Stimulated activated CD8-positive, alpha-beta memory T cell treated with anti-CD3 and anti-CD28 coated beads, Interleukin-4, amount 100 ng/mL, for 1 hour (primary cell): ENCODE measurements around the gene ADGRD2.

Experiments
- DNase-seq, 2 donors: peaks; one replicate each; pipeline ENCODE4 v3.0.0-alpha.2; 2020; ENCODE audit warnings: low read depth in 2 of 2, low spot score in 1 of 2

Gene ADGRD2

DNA sequence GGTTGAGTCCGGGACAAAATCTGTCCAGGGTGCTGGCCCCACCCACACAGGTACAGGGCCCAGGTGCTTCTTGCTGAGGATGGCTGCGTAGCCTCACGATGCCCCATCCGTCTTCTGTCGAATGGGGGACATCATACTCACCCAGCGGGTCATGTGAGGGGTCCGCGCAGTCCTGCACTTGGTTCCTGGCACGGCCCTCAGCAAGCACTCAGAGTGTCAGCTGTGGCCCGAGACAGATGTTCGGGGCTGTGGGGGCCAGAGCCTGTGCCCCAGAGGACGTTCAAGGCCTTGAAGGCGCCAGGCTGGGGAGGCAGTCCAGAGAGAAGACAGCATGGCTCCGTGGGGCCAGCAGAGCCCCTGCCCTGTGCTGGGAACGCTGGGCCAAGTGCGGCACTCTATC lies 29.1 kb downstream of the ADGRD2 start:
- DNase-seq: no peak

DNA sequence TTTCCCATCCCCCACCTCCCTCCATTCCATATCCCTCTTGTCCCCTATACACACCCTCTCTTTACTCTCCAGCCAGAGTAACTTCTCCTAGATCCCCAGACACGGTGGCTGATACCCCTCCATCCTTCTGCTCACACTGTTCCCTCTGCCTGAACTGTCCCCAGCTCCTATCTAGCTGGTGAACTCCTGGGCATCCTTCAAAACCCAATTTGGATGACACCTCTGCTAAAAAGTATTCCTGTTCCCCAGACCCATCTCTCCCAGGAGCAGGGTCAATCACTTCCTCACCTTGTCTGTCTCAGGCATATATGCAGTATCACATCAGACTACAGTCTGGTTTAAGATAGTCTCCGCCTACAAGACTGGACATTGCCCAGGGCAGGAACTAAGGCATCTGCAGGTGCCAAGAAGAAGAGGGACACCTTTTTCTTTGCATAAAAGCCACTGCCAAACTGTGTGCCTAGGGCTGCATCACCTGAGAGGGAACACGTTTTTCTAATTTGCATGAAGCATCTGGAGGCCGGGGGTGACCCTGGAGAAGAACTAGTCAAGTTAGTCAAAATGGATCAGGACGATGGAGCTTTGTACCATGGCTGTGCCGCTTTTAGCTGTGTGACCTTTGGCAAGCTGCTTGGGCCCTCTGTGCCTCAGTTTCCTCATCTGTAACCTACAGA lies 29.8 kb downstream of the ADGRD2 start:
- DNase-seq: no peak

DNA sequence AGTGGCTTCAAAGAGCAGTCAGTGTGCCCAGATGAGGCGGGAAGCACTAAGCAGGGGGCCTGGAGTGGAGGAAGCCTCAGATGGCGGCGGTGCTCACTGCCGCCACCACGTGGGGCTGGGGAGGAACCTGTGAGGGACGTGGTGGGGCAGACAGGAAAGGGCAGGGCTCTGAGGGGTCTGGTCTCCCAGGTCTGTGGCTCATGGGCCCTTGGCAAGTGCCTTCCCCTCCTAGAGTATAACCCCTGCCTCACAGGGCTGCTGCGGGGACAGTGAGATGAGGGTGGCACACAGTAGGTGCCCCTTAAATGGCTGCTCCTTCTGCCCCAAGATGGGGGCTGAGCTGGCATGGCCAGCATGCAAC lies 30.4 kb downstream of the ADGRD2 start:
- DNase-seq: no peak

DNA sequence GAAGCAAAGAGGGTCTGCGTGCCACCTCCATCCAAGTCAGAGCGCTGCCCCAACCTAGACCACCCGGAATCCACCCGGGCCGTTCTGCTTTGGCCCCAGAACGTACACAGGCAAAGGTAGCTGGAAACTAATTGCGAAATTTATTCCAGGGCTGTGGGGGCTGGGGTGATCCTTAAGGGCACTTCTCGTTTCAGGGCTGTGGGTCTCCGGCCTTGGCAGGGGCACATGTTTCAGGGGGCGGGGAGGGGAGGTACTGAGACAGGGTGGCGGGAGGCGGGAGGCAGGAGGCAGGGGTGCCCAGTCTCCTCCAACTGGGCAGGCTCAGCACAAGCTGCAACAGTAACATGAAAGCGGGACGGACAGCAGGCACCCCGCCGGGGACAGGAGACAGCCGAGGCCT lies 30.9 kb downstream of the ADGRD2 start:
- no peak for DNase-seq

DNA sequence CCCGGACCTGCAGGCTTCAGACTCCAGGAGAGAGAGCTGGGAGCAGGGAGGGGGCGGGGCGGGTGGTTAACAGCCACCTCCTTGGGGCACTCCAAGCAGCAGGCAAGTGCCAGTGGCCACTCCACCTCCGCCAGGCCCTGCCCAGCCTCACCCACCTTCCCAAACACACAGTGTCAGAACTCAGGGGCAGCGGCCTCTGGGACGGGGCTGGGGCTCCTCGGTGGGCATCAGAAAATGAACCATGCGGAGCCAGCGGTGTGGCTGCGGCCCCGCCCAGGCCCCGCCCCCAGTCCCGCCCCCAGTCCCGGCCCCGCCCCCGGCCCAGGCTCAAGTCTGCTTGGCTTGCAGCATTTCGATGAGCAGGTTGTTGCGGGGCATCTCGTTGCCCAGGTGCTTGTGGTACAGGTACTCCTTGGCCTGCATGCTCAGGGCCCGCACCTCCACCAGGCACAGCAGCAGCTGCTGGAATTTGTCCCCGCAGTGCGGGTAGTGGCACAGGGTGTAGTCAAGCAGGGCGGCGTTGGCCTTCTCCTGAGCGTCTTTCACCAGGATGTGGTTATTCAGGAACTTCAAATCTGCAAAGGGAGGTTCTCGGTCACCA lies 32.3 kb downstream of the ADGRD2 start:
- no peak for DNase-seq

DNA sequence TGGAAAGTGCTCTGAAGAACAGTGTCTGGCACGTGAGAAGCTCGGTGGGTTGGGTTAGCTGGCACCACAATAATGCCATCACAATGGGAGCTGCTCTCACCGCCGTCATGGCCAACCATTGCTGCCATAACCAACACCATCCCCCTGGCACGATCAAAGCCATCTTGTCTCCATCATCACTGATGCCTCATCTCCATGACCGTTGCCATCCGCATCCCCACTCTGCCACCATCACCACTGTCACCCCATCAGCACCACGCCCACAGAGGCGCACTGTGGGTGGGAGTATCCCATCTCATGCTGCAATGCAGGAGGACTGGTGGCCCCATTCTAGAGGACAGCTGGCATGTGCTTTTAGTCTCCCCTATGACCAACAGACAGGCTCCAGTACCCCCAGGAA lies 33.2 kb downstream of the ADGRD2 start:
- DNase-seq: no peak

DNA sequence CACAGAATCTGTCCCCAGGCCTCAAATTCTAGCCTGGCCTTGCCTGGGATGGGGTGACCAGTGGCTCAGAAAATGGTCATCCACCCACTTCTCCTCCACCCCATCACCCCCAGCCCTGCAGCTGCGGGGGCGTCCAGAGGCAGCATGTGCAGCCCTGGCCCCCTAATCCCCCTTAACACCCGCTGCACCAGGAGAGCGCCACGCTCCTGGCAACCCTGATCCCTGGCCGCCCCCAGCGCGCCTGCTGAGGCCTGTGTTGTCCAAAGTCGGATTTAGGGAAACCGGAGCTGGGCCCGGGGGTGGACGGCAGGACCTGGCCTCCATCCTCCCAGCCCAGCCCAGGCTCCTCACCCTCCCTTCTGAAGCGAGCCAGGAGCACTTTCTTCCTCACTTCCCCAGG lies 35.0 kb downstream of the ADGRD2 start:
- DNase-seq: no peak

DNA sequence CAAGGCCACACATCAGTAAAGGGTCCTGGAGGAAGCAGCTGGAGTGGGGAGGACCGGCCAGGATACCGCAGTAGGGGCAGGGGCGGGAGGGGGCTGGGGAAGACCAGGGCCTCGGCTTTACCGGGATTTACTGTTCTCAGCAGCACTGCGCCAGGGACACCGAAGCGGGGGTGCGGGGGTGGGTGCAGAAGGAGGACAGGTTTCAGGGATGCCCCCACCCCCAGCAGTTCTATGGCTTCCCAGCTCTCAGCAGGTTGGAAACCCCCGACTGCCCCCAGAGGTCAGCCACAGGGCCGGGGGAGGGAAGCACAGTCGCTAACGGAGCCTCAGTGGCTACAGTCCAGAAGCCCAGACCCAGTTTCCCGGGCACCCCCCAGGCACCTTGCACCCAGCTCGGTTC lies 35.7 kb downstream of the ADGRD2 start:
- DNase-seq: no peak

DNA sequence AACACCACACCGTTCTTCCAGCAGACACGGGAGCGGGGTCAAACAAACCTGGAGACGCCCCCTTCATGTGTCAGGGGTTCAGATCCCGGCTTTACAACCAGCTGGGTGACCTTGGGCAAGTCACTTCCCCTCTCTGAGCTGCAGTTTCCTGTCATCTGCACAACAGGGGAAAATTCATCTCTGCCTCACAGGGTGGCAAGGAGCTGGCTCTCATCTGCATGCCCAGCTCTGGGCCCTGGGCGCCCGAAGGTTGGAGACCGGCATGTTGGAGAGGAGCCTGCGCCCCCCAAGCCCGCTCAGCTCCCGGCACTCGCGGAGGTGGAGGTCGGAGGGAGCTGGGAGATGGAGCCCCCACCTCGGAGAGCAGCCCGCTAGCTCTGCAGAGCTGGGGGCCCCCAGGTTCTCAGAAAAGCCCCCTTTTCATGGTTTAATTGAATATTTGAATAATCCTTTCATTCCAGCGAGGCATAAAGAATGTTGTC lies 36.6 kb downstream of the ADGRD2 start:
- DNase-seq: no peak

DNA sequence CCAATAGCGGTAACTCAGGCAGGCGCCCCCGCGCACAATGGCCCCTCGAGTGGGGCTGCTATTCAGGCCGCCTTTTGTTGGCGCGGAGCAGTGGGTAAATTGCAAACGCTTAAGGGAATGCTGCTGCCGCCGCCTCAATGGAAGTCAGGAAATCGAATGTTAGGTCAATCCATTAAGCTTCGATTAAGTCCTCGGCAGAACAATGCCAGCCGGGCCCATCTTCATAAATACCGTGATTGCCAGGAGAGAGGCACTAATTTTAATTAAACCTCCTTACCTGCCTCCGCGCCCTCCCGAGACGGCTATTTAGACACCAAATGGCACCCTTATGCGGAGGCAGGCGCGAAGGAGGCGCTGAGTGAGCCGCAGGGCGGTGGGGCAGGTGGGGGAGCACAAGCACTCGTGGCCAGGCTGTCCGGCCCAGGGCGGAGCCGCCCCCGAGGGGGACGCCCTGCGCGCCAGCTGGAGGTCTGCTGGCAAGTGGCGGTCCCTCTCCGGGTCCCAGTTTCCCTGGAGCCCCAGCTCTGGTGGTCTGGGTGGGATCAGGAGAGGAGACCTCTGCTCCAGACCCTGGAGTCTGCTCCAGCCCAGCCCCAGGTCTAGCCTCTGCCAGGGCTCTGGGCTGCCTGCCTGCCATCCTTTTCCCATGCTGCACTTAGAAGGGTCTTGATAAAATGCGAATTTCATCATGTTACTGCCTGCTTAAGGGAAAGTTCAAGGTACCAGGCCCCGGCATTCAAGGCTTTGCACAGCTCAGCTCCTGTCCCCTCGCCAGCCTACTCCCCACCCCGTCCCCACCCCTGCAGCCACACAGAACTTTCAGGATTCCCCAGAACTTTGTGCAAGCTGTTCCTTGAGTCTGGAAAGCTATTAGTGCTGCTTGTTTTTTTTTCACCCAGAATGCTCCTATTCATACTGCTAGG lies 37.3 kb downstream of the ADGRD2 start:
- no peak for DNase-seq

DNA sequence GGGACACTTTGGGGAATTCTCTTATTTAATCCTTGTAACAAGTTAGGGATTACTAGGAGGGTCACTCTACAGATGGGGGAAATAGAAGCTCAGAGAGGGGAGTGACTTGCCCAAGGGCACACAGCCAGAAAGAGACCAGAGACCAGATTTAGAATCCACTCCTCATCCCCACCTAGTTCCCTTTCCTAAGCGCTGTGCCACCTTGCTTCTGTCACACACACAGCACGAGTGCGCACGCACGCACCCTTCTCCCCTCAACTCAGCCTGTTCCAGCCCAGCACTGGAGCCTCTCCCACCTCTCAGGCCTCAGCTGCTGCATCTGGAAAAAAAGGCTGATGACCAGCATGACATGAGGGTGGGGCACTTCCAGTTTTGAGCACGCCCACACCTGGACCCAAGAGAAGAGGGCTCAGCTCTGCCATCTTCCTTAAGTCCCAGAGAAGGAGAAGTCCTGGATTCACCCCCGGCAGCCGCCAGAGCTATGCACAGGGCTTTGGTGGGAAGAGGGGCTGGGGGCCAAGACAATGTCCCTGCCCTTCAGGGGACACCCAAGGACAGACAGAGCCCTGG lies 38.5 kb downstream of the ADGRD2 start:
- no peak for DNase-seq

DNA sequence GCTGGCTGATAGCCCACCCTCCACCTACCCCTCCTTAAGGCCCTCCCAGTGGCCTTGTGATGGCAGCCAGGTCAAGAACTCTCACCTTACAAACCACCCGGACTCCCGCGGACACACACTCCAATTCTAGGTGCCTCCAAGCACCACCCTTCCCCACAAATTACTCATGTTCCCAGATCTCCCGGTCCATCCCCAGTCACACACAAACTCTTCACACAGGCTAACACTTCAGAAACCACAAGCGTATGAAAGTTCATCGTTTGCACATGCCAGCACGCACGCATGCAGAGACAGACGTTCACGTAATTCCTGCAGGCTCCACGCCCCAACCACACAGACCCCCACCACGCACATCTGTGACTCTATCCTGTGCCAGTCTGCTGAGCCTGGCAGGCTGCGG lies 39.0 kb downstream of the ADGRD2 start:
- no peak for DNase-seq

DNA sequence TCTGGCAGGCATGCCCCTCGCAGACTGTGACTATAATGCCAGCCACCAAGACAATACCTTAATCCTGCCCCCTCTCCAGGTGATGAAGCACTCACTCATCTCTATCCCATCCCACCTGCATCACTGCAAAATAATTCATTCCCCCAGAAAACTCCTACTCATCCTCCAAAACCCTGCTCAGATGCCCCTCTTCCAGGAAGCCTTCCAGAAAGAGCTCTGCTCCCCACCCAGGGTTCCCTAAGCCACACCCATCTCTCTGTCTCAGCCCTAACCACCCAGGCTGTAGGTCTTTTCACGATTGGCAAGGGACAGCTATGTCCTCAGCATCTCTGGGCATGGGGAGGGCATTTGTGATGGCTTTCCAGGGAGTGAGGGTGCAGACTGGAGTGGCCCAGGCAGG lies 39.8 kb downstream of the ADGRD2 start:
- DNase-seq: no peak

DNA sequence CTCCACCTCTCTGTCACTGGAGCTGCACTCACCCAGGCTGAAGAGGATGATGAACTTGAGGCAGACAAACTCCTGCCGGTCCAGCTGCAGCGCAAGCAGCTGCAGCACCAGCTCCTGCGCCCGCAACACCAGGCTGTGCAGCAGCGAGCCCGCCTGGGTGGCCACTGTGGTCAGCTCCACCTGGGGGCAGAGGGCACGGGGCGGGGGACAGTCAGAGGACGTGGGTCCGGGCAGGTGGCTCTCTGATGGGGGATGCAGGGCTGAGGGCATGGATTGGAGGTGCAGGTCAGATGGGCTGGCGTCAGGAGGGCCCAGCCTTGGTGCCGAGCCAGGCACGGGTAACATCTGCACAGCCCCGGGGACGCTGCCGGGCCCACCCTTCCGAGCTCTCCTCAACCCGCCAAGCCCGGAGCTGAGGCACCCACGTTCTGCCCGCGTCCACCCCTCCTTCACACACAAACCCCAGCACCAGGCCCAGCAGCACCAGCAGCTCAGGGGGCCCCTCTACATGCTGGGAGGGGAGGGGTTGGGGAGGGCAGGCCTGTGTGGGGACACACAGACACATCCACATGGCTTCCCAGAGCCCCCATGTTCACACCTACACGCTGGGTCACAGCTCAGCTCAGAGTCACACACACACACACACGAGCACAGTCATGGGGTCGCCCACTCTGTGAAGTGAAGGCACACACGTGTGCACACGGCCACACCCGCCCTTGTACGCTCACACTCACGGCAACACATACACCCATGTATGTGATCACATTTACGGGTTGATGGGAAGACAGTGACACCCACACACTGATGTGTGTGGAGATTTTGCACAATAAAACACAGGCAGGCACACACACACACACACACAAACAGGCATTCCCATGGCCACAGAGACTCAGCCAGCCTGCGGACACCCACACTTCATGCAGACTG lies 41.1 kb downstream of the ADGRD2 start:
- DNase-seq: no peak

DNA sequence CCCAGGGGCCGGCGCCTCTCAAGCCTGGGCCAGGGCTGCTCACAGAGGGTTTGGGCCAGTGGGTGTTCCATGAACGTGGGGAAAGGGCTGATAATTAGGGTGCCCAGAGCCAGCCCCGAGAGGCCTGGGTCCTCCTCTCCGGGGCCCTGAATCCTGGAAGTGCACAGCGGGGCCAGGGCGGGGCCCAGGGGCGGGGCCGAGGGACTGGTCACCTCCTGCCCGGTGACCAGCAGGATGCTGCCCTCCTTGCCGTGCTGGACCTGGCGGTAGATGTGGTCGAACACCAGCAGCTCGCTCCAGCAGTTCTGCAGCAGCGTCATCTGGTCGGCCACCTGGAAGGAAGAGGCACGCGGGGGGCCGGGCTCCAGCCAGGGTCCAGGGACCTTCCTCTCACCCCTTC lies 42.6 kb downstream of the ADGRD2 start:
- DNase-seq: no peak

DNA sequence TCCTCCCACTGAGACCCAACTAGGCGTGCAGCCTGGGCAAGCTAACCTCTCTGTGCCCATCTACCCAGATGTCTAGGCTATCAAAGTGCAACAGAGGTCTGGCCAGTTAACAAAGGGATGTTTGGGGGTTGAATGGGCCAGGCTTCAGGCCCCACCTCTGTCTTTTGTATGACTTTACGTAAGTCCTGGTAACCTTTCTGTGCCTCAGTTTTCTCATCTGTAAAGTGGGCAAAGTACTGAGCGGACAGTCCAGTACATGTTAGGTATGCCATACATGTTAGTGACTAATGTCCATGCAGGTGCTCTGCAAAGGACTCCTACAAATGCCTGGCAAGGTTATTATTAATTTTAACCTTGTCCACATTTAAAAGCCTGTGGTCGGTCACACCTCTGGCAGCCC lies 43.0 kb downstream of the ADGRD2 start:
- DNase-seq: no peak

DNA sequence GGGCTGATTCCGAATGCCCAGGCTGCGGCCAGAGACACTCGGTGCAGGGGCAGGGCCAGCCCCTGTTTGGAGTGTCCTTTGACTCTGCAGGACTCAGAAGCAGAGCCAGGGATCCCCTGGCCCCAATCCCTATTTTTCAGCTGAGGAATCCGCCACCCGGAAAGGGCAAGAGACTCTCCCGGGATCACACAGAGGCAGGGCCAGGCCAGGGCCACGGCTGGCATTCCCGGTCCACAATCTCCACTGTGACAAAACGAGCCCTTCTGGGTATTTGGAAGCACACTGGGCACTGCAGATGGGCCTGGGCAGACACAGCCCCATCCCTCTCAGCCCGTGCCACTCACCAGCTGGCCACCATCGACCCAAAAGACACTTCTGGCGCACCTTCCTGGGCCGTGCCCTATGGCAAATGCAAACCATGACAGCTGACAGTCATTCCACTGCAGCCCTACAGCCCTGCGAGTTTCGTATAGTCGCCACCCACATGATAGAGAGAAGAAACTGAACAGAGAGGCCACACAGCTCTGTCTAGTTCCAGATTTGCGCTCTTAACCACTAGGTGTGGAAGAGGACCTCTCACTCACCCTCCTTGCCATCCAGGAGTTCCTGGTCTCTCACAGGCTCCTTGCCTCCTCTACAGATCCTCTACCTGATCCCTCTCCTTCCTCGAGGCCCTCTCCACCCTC lies 43.7 kb downstream of the ADGRD2 start:
- no peak for DNase-seq

DNA sequence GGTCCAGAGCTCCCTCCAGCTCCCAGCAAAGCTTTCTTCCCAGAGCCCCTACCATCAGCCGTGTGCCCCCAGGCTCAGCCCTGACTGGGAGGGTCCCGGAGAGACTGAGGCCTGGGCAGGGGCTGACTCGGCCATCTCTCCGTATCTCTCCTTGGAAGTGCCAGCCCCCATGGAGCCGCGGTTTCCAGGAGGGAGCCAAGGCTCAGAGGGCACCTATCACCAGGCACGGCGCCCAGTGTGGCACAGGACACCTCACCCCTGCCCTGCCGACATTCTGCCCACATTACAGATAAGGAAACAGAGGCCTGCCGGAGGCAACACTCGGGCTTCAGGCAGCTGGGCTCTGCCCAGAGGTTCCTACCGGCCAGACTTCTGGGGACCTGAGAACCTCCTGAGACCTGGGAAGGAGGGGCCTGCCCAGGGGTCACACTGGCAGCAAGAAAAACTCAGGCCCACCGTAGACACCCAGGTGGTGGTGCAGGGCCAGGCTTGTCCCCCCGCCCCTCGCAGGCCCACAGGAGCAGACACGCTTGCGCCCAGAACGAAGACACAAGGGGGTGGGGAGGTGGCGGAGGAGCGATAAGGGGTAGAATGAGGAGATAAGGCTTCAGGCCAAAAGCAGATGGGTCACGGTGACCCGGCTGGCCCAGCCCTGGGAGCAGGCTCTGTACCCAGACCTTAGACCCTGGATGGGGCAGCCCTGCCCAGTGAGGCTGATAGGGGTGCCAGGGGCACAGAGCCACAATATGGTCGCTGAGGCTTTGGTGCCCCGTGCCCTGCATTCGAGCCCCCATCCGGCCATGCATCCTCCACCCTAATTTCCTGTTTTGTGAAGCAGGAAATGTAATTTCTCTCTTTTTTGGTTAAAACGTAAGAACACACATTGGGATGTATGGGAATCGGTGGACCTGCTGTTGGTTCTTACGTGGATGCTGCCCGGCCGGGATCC lies 45.1 kb downstream of the ADGRD2 start:
- no peak for DNase-seq

DNA sequence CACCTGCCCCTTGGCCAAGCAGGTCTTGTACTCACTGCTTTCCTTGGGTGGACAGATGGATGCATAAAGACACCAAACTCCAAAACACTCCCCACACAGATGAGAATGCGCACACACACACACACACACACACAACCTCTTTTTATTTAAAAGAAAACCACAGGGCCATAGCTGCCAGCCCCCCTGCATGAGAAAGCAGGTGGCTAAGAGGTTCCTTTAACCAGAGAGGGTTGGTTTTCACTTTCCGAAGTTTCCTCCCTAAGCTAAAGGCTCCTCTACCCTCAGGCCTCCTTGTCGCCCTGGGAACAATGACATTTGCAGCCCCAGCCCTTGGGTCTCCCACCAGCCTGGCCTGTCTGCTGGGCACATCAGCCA lies 45.8 kb downstream of the ADGRD2 start:
- DNase-seq: no peak
